Testis (tissue), 2 donors: Measurements from ENCODE around the gene TNRC18.
"Not testable (repeated sequence)": the region's sequence is repeated elsewhere in the genome, so short reads cannot be mapped to it uniquely, and the experiment has no call there.

ENCODE experiments used
- CTCF ChIP-seq, 3 experiments: fragments of 450-650 bp in 2 of 3; fragments of 200-600 bp in 1 of 3; sonication (generic) in 1 of 3; IDR thresholded peaks; one replicate each; pipeline ENCODE4 v1.5.1; 2016 to 2019; ENCODE audit warnings: antibody characterized with exemption in 3 of 3, mild to moderate bottlenecking in 2 of 3, moderate library complexity in 1 of 3
- POLR2A ChIP-seq: fragments of 450-650 bp; IDR thresholded peaks from one replicate; pipeline ENCODE4 v1.6.1; 2017; ENCODE audit warnings: antibody characterized with exemption, mild to moderate bottlenecking, moderate library complexity

- not testable (repeated sequence) for TF ChIP-seq CTCF (IDR thresholded peaks at IDR 0.05); POLR2A
These were observed 163.0 kb downstream of the TNRC18 start for GRCh38 chr7:5260530-5261068.
